Measurements from ENCODE around the gene SYNE1.

- TF ChIP-seq CTCF (IDR thresholded peaks at IDR 0.05 in 8 of 11, conservative IDR thresholded peaks at IDR 0.05 in 3 of 11): no peak
- TF ChIP-seq POLR2A (IDR thresholded peaks at IDR 0.05): no peak
- TF ChIP-seq POLR2AphosphoS5 (IDR thresholded peaks at IDR 0.05): no peak
Measured at GRCh38 chr6:152356016-152356415, 281.1 kb downstream of the SYNE1 start.
